Measurements from ENCODE around the gene PHACTR1.

DNA sequence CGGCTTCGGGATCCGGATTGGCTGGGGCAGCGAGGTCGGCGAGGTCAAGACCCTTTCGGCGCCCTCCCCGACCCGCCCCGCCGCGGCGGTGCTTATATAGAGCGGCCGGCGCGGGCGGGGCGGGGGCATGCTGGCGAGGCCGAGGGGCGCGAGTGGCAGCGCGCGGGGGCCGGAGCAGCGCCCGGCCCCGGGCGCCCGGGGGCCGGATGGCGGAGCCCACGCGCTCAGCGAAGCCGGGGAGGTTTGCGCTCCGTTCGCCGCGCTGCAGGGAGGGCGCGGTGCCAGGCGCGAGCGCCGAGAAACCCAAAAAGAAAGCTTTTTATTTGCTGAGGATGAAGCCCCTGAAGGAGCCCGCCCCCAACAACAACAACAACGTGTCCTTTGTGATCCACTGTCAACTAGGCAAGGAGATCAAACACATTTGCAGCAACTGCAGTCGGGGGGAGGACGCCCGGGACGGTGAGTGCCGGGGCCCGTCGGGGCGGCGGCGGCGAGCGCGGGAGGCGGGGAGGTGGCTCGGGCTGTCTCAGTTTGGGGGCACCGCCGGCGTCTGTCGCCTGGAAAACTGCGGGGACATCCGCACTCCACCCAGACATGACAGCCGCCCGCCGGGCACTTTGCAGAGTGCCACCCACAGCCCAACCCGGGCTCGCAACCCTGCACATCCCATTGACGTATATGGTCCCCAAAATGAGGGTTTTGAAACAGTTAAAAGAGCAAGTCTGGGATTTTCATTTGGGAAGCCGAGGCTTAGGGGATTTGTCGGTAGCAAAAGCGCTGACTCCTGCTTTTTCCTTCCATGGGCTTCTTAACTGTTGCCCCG, 297.3 kb downstream of the PHACTR1 start:
- TF ChIP-seq, protein P1, sequence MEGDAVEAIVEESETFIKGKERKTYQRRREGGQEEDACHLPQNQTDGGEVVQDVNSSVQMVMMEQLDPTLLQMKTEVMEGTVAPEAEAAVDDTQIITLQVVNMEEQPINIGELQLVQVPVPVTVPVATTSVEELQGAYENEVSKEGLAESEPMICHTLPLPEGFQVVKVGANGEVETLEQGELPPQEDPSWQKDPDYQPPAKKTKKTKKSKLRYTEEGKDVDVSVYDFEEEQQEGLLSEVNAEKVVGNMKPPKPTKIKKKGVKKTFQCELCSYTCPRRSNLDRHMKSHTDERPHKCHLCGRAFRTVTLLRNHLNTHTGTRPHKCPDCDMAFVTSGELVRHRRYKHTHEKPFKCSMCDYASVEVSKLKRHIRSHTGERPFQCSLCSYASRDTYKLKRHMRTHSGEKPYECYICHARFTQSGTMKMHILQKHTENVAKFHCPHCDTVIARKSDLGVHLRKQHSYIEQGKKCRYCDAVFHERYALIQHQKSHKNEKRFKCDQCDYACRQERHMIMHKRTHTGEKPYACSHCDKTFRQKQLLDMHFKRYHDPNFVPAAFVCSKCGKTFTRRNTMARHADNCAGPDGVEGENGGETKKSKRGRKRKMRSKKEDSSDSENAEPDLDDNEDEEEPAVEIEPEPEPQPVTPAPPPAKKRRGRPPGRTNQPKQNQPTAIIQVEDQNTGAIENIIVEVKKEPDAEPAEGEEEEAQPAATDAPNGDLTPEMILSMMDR (conservative IDR thresholded peaks at IDR 0.05; ENCODE audit: low read depth, low read length): no peak
- TF ChIP-seq EZH2 (IDR thresholded peaks at IDR 0.05; ENCODE audit: borderline replicate concordance, low read depth, low read length, poor library complexity, severe bottlenecking): peak; percentile 86
